Fibroblast of skin of abdomen (primary cell): Measurements from ENCODE around the gene ACADSB.

Experiments
- DNase-seq: peaks from one replicate; pipeline ENCODE4 v3.0.0-alpha.2; 2013

Gene ACADSB

GRCh38 chr10:123101872-123102271, 93.1 kb downstream of the ACADSB start:
- no peak for DNase-seq

GRCh38 chr10:123102673-123103072, 93.9 kb downstream of the ACADSB start:
- DNase-seq: no peak

GRCh38 chr10:123103944-123104343, 95.1 kb downstream of the ACADSB start:
- DNase-seq: no peak
